Smooth muscle cell (in vitro differentiated cells): ENCODE measurements around the gene C3orf22. TPM values are rescaled to one million over a fixed set of nuclear protein-coding genes. Genes with fewer than 3 reads are reported as not detected.

Experiments used
- DNase-seq: peaks from one replicate; lab custom pipeline; 2025; ENCODE audit not compliant: unreplicated experiment; lab: John Stamatoyannopoulos, UW
- H2AFZ ChIP-seq: fragments of 200-600 bp; sonication (generic); 2 replicates; pipeline ENCODE4 v1.6.0; 2016; ENCODE audit warnings: antibody characterized with exemption, low read depth, mild to moderate bottlenecking
- H3F3A ChIP-seq: fragments of 200-600 bp; sonication (generic); 2 replicates; pipeline ENCODE4 v1.6.0; 2017; ENCODE audit warnings: antibody characterized with exemption, low read depth
- H3K27ac ChIP-seq: fragments of 200-600 bp; sonication (generic); 2 replicates; pipeline ENCODE4 v1.5.1; 2016; ENCODE audit warnings: low read depth, mild to moderate bottlenecking
- H3K27me3 ChIP-seq: fragments of 200-600 bp; sonication (generic); 2 replicates; pipeline ENCODE4 v1.6.1; 2016; ENCODE audit warnings: low read depth, mild to moderate bottlenecking
- H3K36me3 ChIP-seq: fragments of 200-600 bp; sonication (generic); 2 replicates; pipeline ENCODE4 v1.5.1; 2016; ENCODE audit warnings: low read depth
- H3K4me1 ChIP-seq: fragments of 200-600 bp; sonication (generic); 2 replicates; pipeline ENCODE4 v1.5.1; 2016; ENCODE audit warnings: low read depth
- H3K4me2 ChIP-seq: fragments of 200-600 bp; sonication (generic); 2 replicates; pipeline ENCODE4 v1.6.0; 2016; ENCODE audit warnings: mild to moderate bottlenecking
- H3K4me3 ChIP-seq: fragments of 200-600 bp; sonication (generic); 2 replicates; pipeline ENCODE4 v1.5.1; 2016; ENCODE audit warnings: mild to moderate bottlenecking
- H3K79me2 ChIP-seq: fragments of 200-600 bp; sonication (generic); 2 replicates; pipeline ENCODE4 v1.6.0; 2016; ENCODE audit warnings: low read depth, mild to moderate bottlenecking
- H3K9ac ChIP-seq: fragments of 200-600 bp; sonication (generic); 2 replicates; pipeline ENCODE4 v1.6.0; 2016; ENCODE audit warnings: low read depth
- H3K9me3 ChIP-seq: fragments of 200-600 bp; sonication (generic); replicated peaks from 2 replicates; pipeline ENCODE4 v1.5.1; 2016; ENCODE audit warnings: low read depth
- H4K20me1 ChIP-seq: fragments of 200-600 bp; sonication (generic); 2 replicates; pipeline ENCODE4 v1.6.0; 2016; ENCODE audit warnings: low read depth
- WGBS: methylation state at CpG from one replicate; pipeline ENCODE4 v1.1.7; 2016; ENCODE audit warnings: low lambda C conversion rate; 5-methylcytosine and 5-hydroxymethylcytosine counted together
- polyA plus RNA-seq: library from polyadenylated mRNA; unstranded; fragments of >200 nt; fragmentation: Nextera tagmentation; extraction: Ambion mirVana; gene quantifications from 2 replicates; pipeline ENCODE4 v1.2.1, GENCODE V29; 2016
- total RNA-seq: library from RNA; depleted of rRNA; stranded (reverse); fragments of >200 nt; gene quantifications from 2 replicates; pipeline ENCODE4 v1.2.3, GENCODE V29; 2014
- TF ChIP-seq, protein P1 (sequence below): fragments of 200-600 bp; sonication (generic); IDR thresholded peaks from 2 replicates; pipeline ENCODE4 v1.5.1; 2017; ENCODE audit warnings: borderline replicate concordance, mild to moderate bottlenecking, antibody characterized with exemption; ENCODE audit not compliant: insufficient read depth, poor library complexity, severe bottlenecking

Gene C3orf22
- total and polyA plus RNA-seq, 2 experiments from 2014 or later = not detected

DNA sequence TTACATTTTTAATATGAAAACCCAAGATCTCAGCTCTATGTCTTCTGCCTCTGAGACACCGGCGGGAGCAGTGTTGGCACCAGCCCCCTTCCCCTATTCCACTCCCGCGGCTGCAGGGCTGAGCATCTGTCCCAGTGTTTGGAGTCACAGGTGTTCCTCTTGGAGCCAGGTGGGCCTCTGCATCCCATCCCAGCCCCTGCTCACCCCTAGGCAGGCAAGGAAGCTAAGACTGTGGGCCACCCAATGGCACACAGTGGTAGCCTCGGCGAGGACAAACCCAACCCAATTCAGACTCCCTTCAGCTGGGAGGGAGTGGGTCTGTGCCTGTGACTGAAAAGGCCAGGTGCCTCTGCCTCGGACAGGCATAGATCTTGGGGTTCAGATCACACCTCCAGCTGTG, 31.7 kb downstream of the C3orf22 start:
- peaks cover 27% of the 10 kb centered on the region for H3K27me3 ChIP-seq
- WGBS = 76% methylated on average over 7 of the region's 7 CpGs

DNA sequence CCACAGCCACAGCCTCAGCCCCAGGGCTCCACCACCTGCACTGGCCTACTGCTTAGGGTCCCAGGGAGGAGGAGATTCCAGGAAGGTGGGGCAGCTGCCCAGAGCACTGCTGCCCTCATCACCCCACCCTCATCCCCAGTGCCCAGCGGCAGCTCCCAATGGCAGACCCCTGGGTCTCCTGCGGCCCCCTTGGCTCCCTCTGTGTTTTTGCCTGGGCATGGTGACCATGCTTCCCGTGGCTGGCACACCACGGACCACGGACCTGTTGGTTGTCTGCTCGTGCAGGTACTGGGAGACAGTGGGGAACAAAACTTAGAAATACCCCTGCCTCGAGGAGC, 32.1 kb downstream of the C3orf22 start:
- Histone ChIP-seq H3K9me3 (no peaks in the 10 kb centered on the region), H3F3A (no peaks in the 10 kb centered on the region), H3K4me1 (no peaks in the 10 kb centered on the region), H3K4me2 (no peak overlapping the region), H3K27me3 (peaks cover 27% of the 10 kb centered on the region), H3K9ac (no peak overlapping the region), H3K79me2 (no peaks in the 10 kb centered on the region), H4K20me1 (no peaks in the 10 kb centered on the region), H3K36me3 (no peaks in the 10 kb centered on the region), H2AFZ (no peak overlapping the region), H3K27ac (no peak overlapping the region), H3K4me3 (no peak overlapping the region)
- no peak for DNase-seq
- 94% methylated on average over 7 of the region's 7 CpGs for WGBS
- TF ChIP-seq, protein P1, sequence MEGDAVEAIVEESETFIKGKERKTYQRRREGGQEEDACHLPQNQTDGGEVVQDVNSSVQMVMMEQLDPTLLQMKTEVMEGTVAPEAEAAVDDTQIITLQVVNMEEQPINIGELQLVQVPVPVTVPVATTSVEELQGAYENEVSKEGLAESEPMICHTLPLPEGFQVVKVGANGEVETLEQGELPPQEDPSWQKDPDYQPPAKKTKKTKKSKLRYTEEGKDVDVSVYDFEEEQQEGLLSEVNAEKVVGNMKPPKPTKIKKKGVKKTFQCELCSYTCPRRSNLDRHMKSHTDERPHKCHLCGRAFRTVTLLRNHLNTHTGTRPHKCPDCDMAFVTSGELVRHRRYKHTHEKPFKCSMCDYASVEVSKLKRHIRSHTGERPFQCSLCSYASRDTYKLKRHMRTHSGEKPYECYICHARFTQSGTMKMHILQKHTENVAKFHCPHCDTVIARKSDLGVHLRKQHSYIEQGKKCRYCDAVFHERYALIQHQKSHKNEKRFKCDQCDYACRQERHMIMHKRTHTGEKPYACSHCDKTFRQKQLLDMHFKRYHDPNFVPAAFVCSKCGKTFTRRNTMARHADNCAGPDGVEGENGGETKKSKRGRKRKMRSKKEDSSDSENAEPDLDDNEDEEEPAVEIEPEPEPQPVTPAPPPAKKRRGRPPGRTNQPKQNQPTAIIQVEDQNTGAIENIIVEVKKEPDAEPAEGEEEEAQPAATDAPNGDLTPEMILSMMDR = no peak

More for the DNA sequence above, 31.7 kb downstream of the C3orf22 start:
- Histone ChIP-seq H3K4me3 (no peak overlapping the region), H3K36me3 (no peaks in the 10 kb centered on the region), H3K9me3 (no peaks in the 10 kb centered on the region), H2AFZ (no peak overlapping the region), H3K4me2 (no peak overlapping the region), H3F3A (no peaks in the 10 kb centered on the region), H4K20me1 (no peaks in the 10 kb centered on the region), H3K27ac (no peak overlapping the region), H3K79me2 (no peaks in the 10 kb centered on the region), H3K4me1 (no peaks in the 10 kb centered on the region), H3K9ac (no peak overlapping the region)
- no peak for DNase-seq
- TF ChIP-seq, protein P1 = no peak

DNA sequence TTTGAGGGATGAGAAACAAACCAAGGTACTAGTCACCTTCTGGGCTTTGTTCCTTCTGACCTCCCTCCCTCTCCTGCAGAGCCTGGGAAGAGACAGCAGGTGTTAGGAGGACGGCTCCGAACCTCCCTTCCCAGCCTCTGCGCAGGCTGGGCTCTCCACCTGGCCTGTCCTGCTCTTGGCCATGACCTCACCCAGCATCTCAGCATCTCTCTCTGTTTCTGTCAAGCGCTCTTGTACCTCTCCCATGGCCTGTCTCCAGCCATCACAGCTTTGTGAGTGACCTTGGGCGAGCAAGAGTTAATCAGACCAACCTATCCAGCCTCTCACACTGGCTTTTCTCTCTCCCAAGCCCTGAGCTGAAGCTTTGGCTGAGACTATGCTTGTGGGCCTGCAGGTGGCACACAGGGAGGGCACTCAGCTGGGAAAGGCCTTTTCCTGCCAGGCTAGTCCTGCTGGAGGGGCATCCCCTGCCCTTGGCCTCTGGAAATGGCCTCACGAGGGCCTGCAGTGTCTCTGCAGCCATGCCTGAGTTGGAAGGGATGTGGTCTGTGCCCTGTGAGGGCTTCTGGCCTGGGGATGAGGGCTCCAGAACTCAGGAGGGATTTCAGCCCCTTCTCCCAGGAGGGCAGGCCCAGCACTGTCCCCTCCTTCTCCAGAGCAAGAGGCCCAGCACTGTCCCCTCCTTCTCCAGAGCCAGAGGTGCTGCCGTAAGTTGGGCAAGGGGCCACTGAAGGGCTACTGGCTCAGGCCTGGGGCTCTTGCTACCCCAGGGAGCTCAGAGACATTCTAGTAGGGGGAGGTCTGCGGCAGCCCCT, 32.7 kb downstream of the C3orf22 start:
- no peak overlapping the region for H3K4me2 ChIP-seq
- TF ChIP-seq, protein P1 = no peak

More for the DNA sequence above, 32.7 kb downstream of the C3orf22 start:
- Histone ChIP-seq H4K20me1 (no peaks in the 10 kb centered on the region), H3K9me3 (no peaks in the 10 kb centered on the region), H2AFZ (no peak overlapping the region), H3K79me2 (no peaks in the 10 kb centered on the region), H3K4me1 (no peaks in the 10 kb centered on the region), H3F3A (no peaks in the 10 kb centered on the region), H3K27me3 (peaks cover 27% of the 10 kb centered on the region), H3K27ac (no peak overlapping the region), H3K9ac (no peak overlapping the region), H3K4me3 (no peak overlapping the region), H3K36me3 (no peaks in the 10 kb centered on the region)
- 95% methylated on average over 8 of the region's 8 CpGs for WGBS
- DNase-seq = no peak
